GM18858 (cell line): ENCODE measurements around the gene LKAAEAR1.

Experiments used
- ATAC-seq: cut with Tn5 transposase; IDR thresholded peaks from one replicate; pipeline ENCODE4 v1.9.1; 2021; ENCODE audit not compliant: unreplicated experiment

The LKAAEAR1 gene

GRCh38 chr20:64111841-64112641, 27.8 kb upstream of the LKAAEAR1 start:
- ATAC-seq: no peak

- no peak for ATAC-seq
Measured at GRCh38 chr20:64110411-64111068, 26.3 kb upstream of the LKAAEAR1 start.

GRCh38 chr20:64109831-64110391, 25.7 kb upstream of the LKAAEAR1 start:
- ATAC-seq: no peak

- no peak for ATAC-seq
Measured at GRCh38 chr20:64108731-64109681, 24.8 kb upstream of the LKAAEAR1 start.

GRCh38 chr20:64107736-64108457, 23.7 kb upstream of the LKAAEAR1 start:
- ATAC-seq: no peak

GRCh38 chr20:64106981-64107735, 23.0 kb upstream of the LKAAEAR1 start, which contains the start of gene NPBWR2:
Gene NPBWR2, minus strand, starts transcription at chr20:64107565. Its CDS starts 734 bp downstream, at chr20:64106831.
- ATAC-seq: no peak

GRCh38 chr20:64106435-64106961, 22.3 kb upstream of the LKAAEAR1 start:
- ATAC-seq: no peak

- ATAC-seq: no peak
Measured at GRCh38 chr20:64105846-64106434, 21.7 kb upstream of the LKAAEAR1 start.

- no peak for ATAC-seq
Measured at GRCh38 chr20:64104667-64105451, 20.7 kb upstream of the LKAAEAR1 start.

GRCh38 chr20:64103871-64104666, 19.9 kb upstream of the LKAAEAR1 start:
- ATAC-seq: no peak

GRCh38 chr20:64102647-64103354, 18.6 kb upstream of the LKAAEAR1 start:
- ATAC-seq: no peak

GRCh38 chr20:64101731-64102621, 17.8 kb upstream of the LKAAEAR1 start:
- no peak for ATAC-seq

GRCh38 chr20:64100946-64101688, 16.9 kb upstream of the LKAAEAR1 start:
- ATAC-seq: no peak

GRCh38 chr20:64100566-64100888, 16.3 kb upstream of the LKAAEAR1 start:
- ATAC-seq: no peak
